H9 (cell line): ENCODE measurements around the gene AASS. TPM values are rescaled to one million over a fixed set of nuclear protein-coding genes. Genes with fewer than 3 reads are reported as not detected.

ENCODE experiments used
- DNase-seq: peaks from one replicate; pipeline ENCODE4 v3.0.0-alpha.2; 2017
- H2AFZ ChIP-seq: one replicate; pipeline ENCODE4 v1.6.1; 2013; ENCODE audit warnings: mild to moderate bottlenecking, low read length, control low read depth, moderate library complexity
- H2AK5ac ChIP-seq: 2 replicates; pipeline ENCODE4 v1.6.1; 2013; ENCODE audit warnings: low read length, control low read depth, mixed read lengths; ENCODE audit not compliant: insufficient read length
- H2BK120ac ChIP-seq: one replicate; pipeline ENCODE4 v1.6.1; 2013; ENCODE audit warnings: low read depth, mild to moderate bottlenecking, low read length, control low read depth, inconsistent platforms; ENCODE audit not compliant: poor library complexity, severe bottlenecking
- H2BK12ac ChIP-seq: 2 replicates; pipeline ENCODE4 v1.6.1; 2013; ENCODE audit warnings: low read length, control low read depth, mixed read lengths, low read depth; ENCODE audit not compliant: insufficient read length
- H2BK15ac ChIP-seq: 2 replicates; pipeline ENCODE4 v1.6.1; 2013; ENCODE audit warnings: low read depth, low read length, control low read depth
- H2BK20ac ChIP-seq: one replicate; pipeline ENCODE4 v1.6.1; 2013; ENCODE audit warnings: low read depth, mild to moderate bottlenecking, low read length, control low read depth, inconsistent platforms; ENCODE audit not compliant: poor library complexity, severe bottlenecking
- H2BK5ac ChIP-seq: 2 replicates; pipeline ENCODE4 v1.6.1; 2013; ENCODE audit warnings: low read length, control low read depth, mixed read lengths; ENCODE audit not compliant: insufficient read length
- H3K14ac ChIP-seq: 2 replicates; pipeline ENCODE4 v1.6.1; 2013; ENCODE audit warnings: low read length, control low read depth; ENCODE audit not compliant: insufficient read depth
- H3K18ac ChIP-seq: 2 replicates; pipeline ENCODE4 v1.6.1; 2013; ENCODE audit warnings: low read depth, mild to moderate bottlenecking, mixed read lengths, low read length, control low read depth; ENCODE audit not compliant: insufficient read length
- H3K23ac ChIP-seq: 2 replicates; pipeline ENCODE4 v1.6.1; 2013; ENCODE audit warnings: low read length, control low read depth, mixed read lengths, low read depth; ENCODE audit not compliant: insufficient read length
- H3K23me2 ChIP-seq: 2 replicates; pipeline ENCODE4 v1.6.1; 2013; ENCODE audit warnings: low read depth, mild to moderate bottlenecking, mixed read lengths, low read length, control low read depth; ENCODE audit not compliant: insufficient read length, poor library complexity, severe bottlenecking
- H3K27ac ChIP-seq: 2 replicates; pipeline ENCODE4 v1.5.1; 2013; ENCODE audit warnings: low read length, control low read depth, mixed read lengths, low read depth; ENCODE audit not compliant: insufficient read length
- H3K27me3 ChIP-seq: 2 replicates; pipeline ENCODE4 v1.6.1; 2013; ENCODE audit warnings: low read length, control low read depth, inconsistent platforms; ENCODE audit not compliant: insufficient read depth
- H3K4ac ChIP-seq: 2 replicates; pipeline ENCODE4 v1.6.1; 2013; ENCODE audit warnings: low read depth, mild to moderate bottlenecking, control low read depth, inconsistent platforms, low read length, moderate library complexity
- H3K4me1 ChIP-seq: 2 replicates; pipeline ENCODE4 v1.6.1; 2013; ENCODE audit warnings: low read length, control low read depth, inconsistent platforms; ENCODE audit not compliant: insufficient read depth
- H3K4me2 ChIP-seq: 2 replicates; pipeline ENCODE4 v1.6.1; 2013; ENCODE audit warnings: low read length, control low read depth, mixed read lengths; ENCODE audit not compliant: insufficient read length, insufficient read depth
- H3K56ac ChIP-seq: 2 replicates; pipeline ENCODE4 v1.6.1; 2013; ENCODE audit warnings: low read depth, mild to moderate bottlenecking, mixed read lengths, low read length, control low read depth; ENCODE audit not compliant: insufficient read length
- H3K79me1 ChIP-seq: 2 replicates; pipeline ENCODE4 v1.6.1; 2013; ENCODE audit warnings: low read depth, mild to moderate bottlenecking, moderate library complexity, low read length, control low read depth, inconsistent platforms; ENCODE audit not compliant: insufficient read depth, poor library complexity, severe bottlenecking
- H3K79me2 ChIP-seq: 2 replicates; pipeline ENCODE4 v1.6.1; 2013; ENCODE audit warnings: low read length, control low read depth, inconsistent platforms; ENCODE audit not compliant: insufficient read depth
- H3K9ac ChIP-seq: 2 replicates; pipeline ENCODE4 v1.6.1; 2013; ENCODE audit warnings: low read length, control low read depth, mixed read lengths; ENCODE audit not compliant: insufficient read length; ENCODE audit errors: extremely low read depth
- H3K9me3 ChIP-seq: one replicate; pipeline ENCODE4 v1.6.1; 2013; ENCODE audit warnings: low read depth, low read length, inconsistent platforms; ENCODE audit not compliant: control insufficient read depth
- H3T11ph ChIP-seq: one replicate; pipeline ENCODE4 v1.6.1; 2013; ENCODE audit warnings: mild to moderate bottlenecking, low read length, control low read depth, inconsistent platforms
- H4K20me1 ChIP-seq: one replicate; pipeline ENCODE4 v1.6.1; 2013; ENCODE audit not compliant: control insufficient read depth, insufficient read length, insufficient read depth
- H4K5ac ChIP-seq: 2 replicates; pipeline ENCODE4 v1.6.1; 2013; ENCODE audit warnings: low read depth, mild to moderate bottlenecking, mixed read lengths, low read length, control low read depth; ENCODE audit not compliant: insufficient read length
- H4K8ac ChIP-seq: replicated peaks from 2 replicates; pipeline ENCODE4 v1.6.1; 2013; ENCODE audit warnings: low read length, control low read depth, mixed read lengths, low read depth; ENCODE audit not compliant: insufficient read length
- H4K91ac ChIP-seq: 2 replicates; pipeline ENCODE4 v1.6.1; 2013; ENCODE audit warnings: low read depth, mild to moderate bottlenecking, moderate library complexity, mixed read lengths, low read length, control low read depth; ENCODE audit not compliant: insufficient read length
- H3K27ac Mint-ChIP-seq, 3 experiments: 2 replicates in 2 of 3; 3 replicates in 1 of 3; pipeline ENCODE4 v1.8.0; 2020 to 2021; ENCODE audit warnings: mixed read lengths in 3 of 3, mild to moderate bottlenecking in 1 of 3, moderate library complexity in 1 of 3
- H3K27me3 Mint-ChIP-seq: 2 replicates; pipeline ENCODE4 v1.8.0; 2021; ENCODE audit warnings: low read depth, mild to moderate bottlenecking, moderate library complexity, mixed read lengths
- H3K36me3 Mint-ChIP-seq, 3 experiments: 2 replicates in 2 of 3; 3 replicates in 1 of 3; pipeline ENCODE4 v1.8.0; 2020 to 2021; ENCODE audit warnings: low read depth in 3 of 3, mixed read lengths in 3 of 3; ENCODE audit not compliant: insufficient read depth in 1 of 3
- H3K4me1 Mint-ChIP-seq, 2 experiments: 2 replicates each; pipeline ENCODE4 v1.8.0; 2020; ENCODE audit warnings: mixed read lengths in 2 of 2
- H3K4me3 Mint-ChIP-seq, 2 experiments: 2 replicates in 1 of 2; 3 replicates in 1 of 2; pipeline ENCODE4 v1.8.0; 2020 to 2021; ENCODE audit warnings: mild to moderate bottlenecking in 2 of 2, mixed read lengths in 2 of 2, moderate library complexity in 1 of 2
- H3K9me3 Mint-ChIP-seq, 2 experiments: 2 replicates in 1 of 2; 3 replicates in 1 of 2; pipeline ENCODE4 v1.8.0; 2020; ENCODE audit warnings: mild to moderate bottlenecking in 2 of 2, mixed read lengths in 2 of 2, moderate library complexity in 1 of 2
- CTCF ChIP-seq: fragments of 200-600 bp; sonication (generic); conservative IDR thresholded peaks from 3 replicates; pipeline ENCODE4 v1.8.0; 2021; ENCODE audit warnings: antibody characterized with exemption, mild to moderate bottlenecking
- WGBS: extraction: QIAGEN DNeasy Blood & Tissue Kit; methylation state at CpG from one replicate; pipeline ENCODE4 v1.1.7; 2013; ENCODE audit warnings: missing lambda C conversion rate, low lambda C conversion rate, mixed read lengths; ENCODE audit not compliant: insufficient read length; ENCODE audit errors: extremely low coverage; 5-methylcytosine and 5-hydroxymethylcytosine counted together
- total RNA-seq: library from RNA; stranded (reverse); gene quantifications from 2 replicates; pipeline ENCODE4 v1.2.1, GENCODE V29; 2021

AASS gene
- total RNA-seq, 1 experiment from 2014 or later, result 398 TPM

GRCh38 chr7:122118757-122119156 lies 25.3 kb downstream of the AASS start:
- WGBS, result no CpG with 5 or more reads among the region's 1 CpG
- Mint-ChIP-seq H3K9me3 (no peaks in the 10 kb centered on the region), H3K27me3 (no peaks in the 10 kb centered on the region), H3K4me3 (no peak overlapping the region), H3K36me3 (peaks cover 50 to 99% (median 93%) of the 10 kb centered on the region in 3 experiments), H3K4me1 (peaks cover 0 to 2% of the 10 kb centered on the region in 2 experiments; a peak in 1 of 4 replicates), H3K27ac (peak overlapping the region in 2 of 3 experiments; percentile 72 to 79; a peak in 5 of 7 replicates)
- Histone ChIP-seq H3K23me2 (no peaks in the 10 kb centered on the region), H3K27ac (no peak overlapping the region), H3K14ac (no peak overlapping the region), H4K91ac (no peak overlapping the region), H3K4ac (no peak overlapping the region), H3K18ac (no peak overlapping the region), H3K9ac (no peak overlapping the region), H4K20me1 (no peaks in the 10 kb centered on the region), H3T11ph (no peak overlapping the region), H2AFZ (no peak overlapping the region), H2BK20ac (no peak overlapping the region), H2BK15ac (no peak overlapping the region), H4K5ac (no peak overlapping the region), H2BK12ac (no peak overlapping the region), H3K4me2 (no peak overlapping the region), H3K79me1 (no peaks in the 10 kb centered on the region), H3K23ac (no peak overlapping the region), H3K4me1 (no peaks in the 10 kb centered on the region), H2BK120ac (no peak overlapping the region), H3K56ac (no peak overlapping the region), H2AK5ac (no peak overlapping the region), H3K9me3 (no peaks in the 10 kb centered on the region), H4K8ac (no peak overlapping the region), H3K27me3 (no peaks in the 10 kb centered on the region), H3K79me2 (peaks cover 24% of the 10 kb centered on the region; the same call in 1 of the 2 replicates), H2BK5ac (no peak overlapping the region)
- no peak for TF ChIP-seq CTCF
- DNase-seq, result no peak
